AG08395 (cell line): Measurements from ENCODE around the gene HTR2A.

Experiments
- DNase-seq: peaks from one replicate; pipeline ENCODE4 v3.0.0; 2012; ENCODE audit warnings: mixed read lengths, low spot score

HTR2A gene

GRCh38 chr13:46896341-46897137 is at the start of gene HTR2A:
HTR2A (minus strand) TSS chr13:46897053; CDS start chr13:46895906, 1,147 bp downstream.
- DNase-seq: peak; percentile 22

GRCh38 chr13:46936525-46936924 is 39.7 kb upstream of the HTR2A start:
- no peak for DNase-seq

- DNase-seq: no peak
Observed at GRCh38 chr13:46934749-46935148, 37.9 kb upstream of the HTR2A start.

- peak; percentile 62 for DNase-seq
Observed at GRCh38 chr13:46926916-46927590, 30.2 kb upstream of the HTR2A start.

GRCh38 chr13:46925486-46925885 is 28.6 kb upstream of the HTR2A start:
- no peak for DNase-seq

- no peak for DNase-seq
Observed at GRCh38 chr13:46914341-46914740, 17.5 kb upstream of the HTR2A start.

GRCh38 chr13:46913757-46914156 is 16.9 kb upstream of the HTR2A start:
- no peak for DNase-seq

GRCh38 chr13:46909042-46909441 is 12.2 kb upstream of the HTR2A start:
- no peak for DNase-seq

GRCh38 chr13:46908501-46908900 is 11.6 kb upstream of the HTR2A start:
- DNase-seq: peak; percentile 77

GRCh38 chr13:46906405-46906804 is 9.6 kb upstream of the HTR2A start:
- no peak for DNase-seq

- no peak for DNase-seq
Observed at GRCh38 chr13:46905249-46905648, 8.4 kb upstream of the HTR2A start.

- peak; percentile 20 for DNase-seq
Observed at GRCh38 chr13:46903748-46904147, 6.9 kb upstream of the HTR2A start.

GRCh38 chr13:46901721-46902120 is 4.9 kb upstream of the HTR2A start:
- no peak for DNase-seq

- DNase-seq: no peak
Observed at GRCh38 chr13:46899801-46900200, 2.9 kb upstream of the HTR2A start.

GRCh38 chr13:46895381-46895780 is 1.5 kb downstream of the HTR2A start:
- DNase-seq: no peak

GRCh38 chr13:46894568-46894967 is 2.3 kb downstream of the HTR2A start:
- no peak for DNase-seq

- DNase-seq: peak; percentile 77
Observed at GRCh38 chr13:46893798-46894560, 2.9 kb downstream of the HTR2A start.

GRCh38 chr13:46893221-46893740 is 3.6 kb downstream of the HTR2A start:
- DNase-seq: no peak

GRCh38 chr13:46885018-46885417 is 11.8 kb downstream of the HTR2A start:
- DNase-seq: no peak

GRCh38 chr13:46884531-46884930 is 12.3 kb downstream of the HTR2A start:
- no peak for DNase-seq

GRCh38 chr13:46881621-46882020 is 15.2 kb downstream of the HTR2A start:
- DNase-seq: no peak

- DNase-seq: no peak
Observed at GRCh38 chr13:46874006-46874405, 22.8 kb downstream of the HTR2A start.

- DNase-seq: no peak
Observed at GRCh38 chr13:46871557-46871956, 25.3 kb downstream of the HTR2A start.
